ENCODE data around the gene RGL1.

- TF ChIP-seq CTCF (IDR thresholded peaks at IDR 0.05) = no peak
- no peak for TF ChIP-seq POLR2A (IDR thresholded peaks at IDR 0.05)
These were observed 152.4 kb downstream of the RGL1 start for GRCh38 chr1:183957216-183957830.

All from lower leg skin (tissue), 3 donors.